IPS-15b (cell line): ENCODE measurements around the gene CDHR4.
A peak's percentile ranks its signal among the peaks of the same experiment; 100 is the strongest.

Experiments
- H3K27me3 ChIP-seq: one replicate; pipeline ENCODE4 v1.6.1; 2013; ENCODE audit warnings: low read length; ENCODE audit not compliant: control insufficient read depth, insufficient read depth
- H3K36me3 ChIP-seq: one replicate; pipeline ENCODE4 v1.6.1; 2013; ENCODE audit warnings: low read length; ENCODE audit not compliant: control insufficient read depth, insufficient read depth
- H3K4me1 ChIP-seq: one replicate; pipeline ENCODE4 v1.6.1; 2013; ENCODE audit warnings: mild to moderate bottlenecking, low read length; ENCODE audit not compliant: control insufficient read depth, insufficient read depth
- H3K4me3 ChIP-seq: one replicate; pipeline ENCODE4 v1.5.1; 2013; ENCODE audit warnings: low read depth, low read length
- H3K9ac ChIP-seq: one replicate; pipeline ENCODE4 v1.6.1; 2013; ENCODE audit warnings: low read depth, mild to moderate bottlenecking, low read length
- H3K9me3 ChIP-seq: one replicate; pipeline ENCODE4 v1.6.1; 2013; ENCODE audit warnings: mild to moderate bottlenecking, low read length; ENCODE audit not compliant: control insufficient read depth, insufficient read depth

CDHR4 gene

DNA sequence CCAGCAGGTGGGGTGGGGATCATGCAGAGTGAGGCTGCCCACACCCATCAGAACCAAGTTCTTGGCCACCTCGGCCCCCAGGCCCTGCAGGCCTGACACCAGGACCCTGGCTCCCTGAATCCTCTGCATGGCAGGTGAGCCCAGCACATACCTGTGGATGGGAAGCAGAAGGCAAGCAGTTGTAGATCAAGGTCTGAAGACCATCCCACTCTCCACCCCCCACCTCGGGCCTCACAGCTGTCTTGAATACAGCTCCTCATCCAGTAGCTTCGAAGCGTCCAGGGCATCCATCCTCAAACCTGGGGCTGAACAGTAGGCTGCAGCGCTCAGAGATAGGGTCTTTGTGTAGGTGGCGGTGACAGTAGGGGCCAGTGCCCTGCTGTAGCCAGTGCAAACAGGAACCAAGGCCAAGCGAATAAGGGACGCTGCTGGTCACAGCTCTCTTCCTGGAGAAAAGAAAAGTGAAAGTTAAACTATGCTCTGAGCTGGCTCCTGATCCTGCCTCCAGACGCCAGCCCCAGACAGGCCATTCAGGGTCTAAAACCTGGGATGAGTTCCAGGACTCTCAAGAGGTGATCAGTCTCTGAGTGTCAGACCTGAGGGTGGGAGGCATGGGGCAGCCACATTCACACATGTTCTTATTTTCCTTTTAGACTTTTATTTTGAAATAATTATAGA, 14.0 kb upstream of the CDHR4 start, which contains the start of gene UBA7:
UBA7 (minus strand) TSS at position 457 of the 678 bp plus-strand sequence; CDS start at position 291, 166 bp downstream.
- Histone ChIP-seq H3K27me3 (no peaks in the 10 kb centered on the region), H3K9ac (peak within 1 kb of the TSS; percentile 12), H3K9me3 (no peaks in the 10 kb centered on the region), H3K4me3 (no peak within 1 kb of the TSS), H3K4me1 (no peaks in the 10 kb centered on the region), H3K36me3 (no peaks in the 10 kb centered on the region)

DNA sequence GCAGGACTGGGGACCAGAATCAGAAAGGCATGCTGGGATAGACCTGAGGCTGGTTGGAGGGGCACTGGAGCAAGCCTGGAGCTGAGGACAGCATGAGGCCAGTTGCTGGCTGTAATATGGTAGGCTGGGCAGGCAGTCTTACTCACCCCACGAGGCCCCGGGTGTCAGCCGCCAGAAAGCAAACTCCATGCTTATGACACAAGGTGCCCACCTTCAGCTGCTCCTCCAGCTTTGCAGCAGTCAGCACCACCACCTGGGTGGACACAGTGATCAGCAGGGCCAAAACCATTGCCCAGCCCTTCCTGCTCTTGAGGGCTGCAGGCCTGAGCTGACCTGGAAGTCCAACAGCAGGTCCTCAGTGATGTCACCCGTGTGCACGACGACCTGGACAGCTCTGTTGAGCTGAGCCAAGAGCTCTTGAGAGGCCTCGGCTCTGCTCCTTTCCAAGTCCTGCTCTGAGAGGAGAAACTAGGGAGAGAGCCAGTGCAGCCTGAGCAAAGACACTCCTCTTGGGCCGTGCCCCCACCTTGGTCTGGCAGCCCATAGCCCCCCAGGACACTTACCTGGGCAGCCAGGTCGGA, 13.3 kb upstream of the CDHR4 start:
- no peaks in the 10 kb centered on the region for H3K9me3 ChIP-seq
- no peak overlapping the region for H3K4me3 ChIP-seq
- no peaks in the 10 kb centered on the region for H3K4me1 ChIP-seq
- no peak overlapping the region for H3K9ac ChIP-seq
- no peaks in the 10 kb centered on the region for H3K27me3 ChIP-seq
- H3K36me3 ChIP-seq: no peaks in the 10 kb centered on the region

DNA sequence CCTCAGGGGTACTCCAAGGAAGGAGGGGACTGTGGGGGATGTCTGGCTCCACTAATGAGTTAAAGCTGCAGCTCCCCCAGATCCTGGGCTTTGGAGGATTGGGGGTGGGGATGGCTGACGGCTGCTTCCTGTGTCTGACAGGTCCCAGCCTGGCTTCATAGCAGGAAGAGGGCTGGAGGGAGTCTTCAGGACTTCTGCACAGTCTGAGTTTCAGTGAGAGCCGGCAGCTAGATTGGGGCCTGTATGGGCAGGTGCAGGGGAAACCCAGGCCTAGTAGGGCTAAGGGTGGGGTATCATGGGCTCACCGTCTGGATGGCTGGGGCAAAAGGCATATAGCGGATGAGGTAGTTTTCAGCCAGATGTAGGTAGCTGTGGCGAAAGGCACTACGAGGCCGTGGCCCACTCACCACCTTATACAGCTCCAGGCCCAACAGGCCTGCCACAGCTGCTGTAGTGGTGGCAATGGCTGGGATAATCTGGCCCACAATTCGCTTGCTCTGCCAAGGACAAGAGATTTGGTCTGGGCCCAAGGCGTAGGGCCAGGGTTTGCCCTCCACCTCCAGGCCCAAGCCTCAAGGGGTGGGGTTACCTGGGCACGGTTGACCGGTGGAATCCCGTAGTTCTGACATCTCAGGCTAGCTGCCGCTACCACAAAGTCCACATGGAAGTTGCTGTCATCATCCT, 7.9 kb upstream of the CDHR4 start:
- no peak overlapping the region for H3K4me3 ChIP-seq

DNA sequence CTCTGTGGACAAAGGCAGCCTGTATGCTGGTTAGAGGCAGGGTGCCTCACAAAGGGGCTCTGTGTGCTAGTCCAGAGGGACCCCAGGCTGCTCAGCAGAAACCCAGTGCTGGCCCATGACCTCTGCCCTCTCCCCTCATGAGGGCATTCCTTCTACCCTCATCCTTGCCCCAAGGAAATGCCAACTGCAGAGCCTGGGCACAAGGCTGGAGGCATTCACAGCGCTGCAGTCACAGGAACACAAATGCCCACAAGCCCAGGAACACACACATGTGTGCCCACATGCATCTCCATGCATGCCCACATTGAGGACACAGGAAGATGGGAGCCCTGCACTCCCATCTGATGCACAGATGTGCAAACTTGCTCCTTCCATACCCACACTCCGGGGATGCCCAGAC, 7.2 kb upstream of the CDHR4 start:
- H3K36me3 ChIP-seq: no peaks in the 10 kb centered on the region
- H3K9ac ChIP-seq: no peak overlapping the region
- peaks cover 5% of the 10 kb centered on the region for H3K4me1 ChIP-seq
- no peaks in the 10 kb centered on the region for H3K9me3 ChIP-seq
- peaks cover 13% of the 10 kb centered on the region for H3K27me3 ChIP-seq
- H3K4me3 ChIP-seq: no peak overlapping the region

More for the DNA sequence above, 7.9 kb upstream of the CDHR4 start:
- H3K27me3 ChIP-seq: peaks cover 13% of the 10 kb centered on the region
- no peak overlapping the region for H3K9ac ChIP-seq
- no peaks in the 10 kb centered on the region for H3K9me3 ChIP-seq
- no peaks in the 10 kb centered on the region for H3K36me3 ChIP-seq
- H3K4me1 ChIP-seq: peaks cover 5% of the 10 kb centered on the region

DNA sequence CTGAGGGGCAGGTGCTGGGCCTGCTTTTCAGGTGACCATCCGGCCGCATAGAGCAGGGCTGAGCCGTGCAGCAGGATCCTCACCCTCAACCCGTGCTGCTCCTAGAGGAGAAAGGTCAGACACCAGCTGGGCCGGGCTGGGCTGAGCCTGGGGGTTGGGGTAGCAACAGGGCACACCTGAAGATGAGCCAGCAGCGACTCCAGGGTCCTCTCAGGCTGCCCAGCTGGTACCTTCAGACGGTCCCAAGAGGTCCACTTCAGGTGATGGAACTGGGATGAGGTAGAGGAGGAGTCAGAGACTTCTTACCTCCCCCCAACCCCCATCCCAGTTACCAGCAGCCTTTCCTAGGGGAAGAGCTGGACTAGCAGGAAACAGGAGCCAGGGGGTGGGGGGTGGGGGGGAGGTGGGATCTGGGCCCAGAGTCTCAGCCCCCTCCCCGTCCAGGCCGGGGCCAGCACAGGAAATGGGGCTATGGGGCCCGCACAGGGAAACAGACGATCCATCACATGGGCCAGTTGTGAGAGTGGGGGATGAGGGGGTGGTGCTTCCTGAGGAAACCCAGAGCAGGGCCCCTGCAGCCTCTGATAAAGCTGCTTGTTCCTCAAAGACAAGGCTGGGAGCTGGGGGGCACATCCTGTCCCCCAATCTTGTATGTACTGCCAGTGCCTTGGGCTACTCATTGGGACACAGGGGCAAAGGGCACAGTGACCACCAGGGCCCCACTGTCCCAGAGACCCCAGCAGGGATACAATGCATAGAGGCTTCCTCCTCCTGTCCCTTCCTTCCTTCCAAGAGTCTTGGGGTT, 6.4 kb upstream of the CDHR4 start:
- Histone ChIP-seq H3K4me1 (peaks cover 5% of the 10 kb centered on the region), H3K9ac (peak overlapping the region; percentile 12), H3K27me3 (peaks cover 21% of the 10 kb centered on the region), H3K9me3 (no peaks in the 10 kb centered on the region), H3K36me3 (no peaks in the 10 kb centered on the region), H3K4me3 (no peak overlapping the region)

DNA sequence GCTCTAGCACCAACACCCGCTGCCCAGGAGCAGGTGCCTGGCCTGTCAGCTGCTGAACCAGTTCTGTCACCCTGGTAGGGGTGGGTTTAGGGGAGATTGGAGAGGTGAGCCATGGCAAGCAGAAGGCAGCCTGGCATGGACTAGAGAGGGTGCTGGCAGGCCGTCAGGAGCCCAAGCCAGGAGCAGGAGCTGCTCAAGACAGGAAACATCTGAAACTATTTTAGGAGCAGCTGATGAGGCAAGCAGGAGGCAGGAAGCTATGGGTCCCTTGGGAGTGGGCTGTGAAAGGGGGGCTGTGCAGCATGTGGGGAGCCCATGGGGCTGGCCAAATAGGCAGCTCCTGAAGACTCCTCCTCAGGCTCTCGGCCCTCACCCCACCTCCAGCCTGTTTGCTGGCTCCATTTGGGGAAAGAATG, 5.7 kb upstream of the CDHR4 start:
- Histone ChIP-seq H3K27me3 (peaks cover 22% of the 10 kb centered on the region), H3K4me1 (peaks cover 5% of the 10 kb centered on the region), H3K4me3 (no peak overlapping the region), H3K36me3 (no peaks in the 10 kb centered on the region), H3K9ac (no peak overlapping the region), H3K9me3 (no peaks in the 10 kb centered on the region)

DNA sequence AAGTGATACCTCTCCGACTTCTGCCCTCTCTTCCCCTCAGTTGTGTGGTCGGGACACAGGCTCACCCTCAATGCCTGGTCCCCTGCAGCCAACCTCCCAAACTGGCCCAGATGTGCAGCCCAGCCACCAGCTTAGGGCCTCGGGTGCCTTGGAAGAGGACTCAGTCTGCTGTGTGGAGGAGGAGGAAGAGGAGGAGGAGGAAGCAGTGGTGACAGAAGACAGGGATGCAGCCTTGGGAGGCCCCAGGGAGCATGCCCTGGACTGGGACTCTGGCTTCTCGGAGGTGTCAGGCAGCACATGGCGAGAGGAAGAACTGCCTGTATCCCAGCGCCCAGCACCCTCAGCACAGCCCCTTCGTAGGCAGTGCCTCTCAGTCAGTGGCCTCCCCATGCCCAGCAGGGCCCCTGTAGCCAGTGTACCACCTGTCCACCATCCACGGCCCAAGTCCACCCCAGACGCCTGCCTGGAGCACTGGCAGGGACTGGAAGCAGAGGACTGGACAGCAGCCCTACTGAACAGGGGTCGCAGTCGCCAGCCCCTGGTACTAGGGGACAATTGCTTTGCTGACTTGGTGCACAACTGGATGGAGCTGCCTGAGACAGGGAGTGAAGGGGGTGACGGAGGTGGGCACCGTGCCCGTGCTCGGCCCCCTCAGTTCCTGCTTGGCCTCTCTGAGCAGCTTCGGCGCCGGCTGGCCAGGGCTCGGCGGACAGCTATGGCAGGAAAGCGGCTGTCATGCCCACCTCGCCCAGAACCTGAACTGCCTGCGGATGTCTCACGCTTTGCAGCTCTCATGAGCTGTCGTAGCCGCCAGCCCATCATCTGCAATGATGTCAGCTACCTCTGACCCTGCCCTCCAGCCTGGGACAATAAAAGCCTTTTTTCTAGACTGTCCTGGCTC, 4.7 kb upstream of the CDHR4 start:
- peaks cover 5% of the 10 kb centered on the region for H3K4me1 ChIP-seq
- no peaks in the 10 kb centered on the region for H3K9me3 ChIP-seq
- peak overlapping the region; percentile 22 for H3K4me3 ChIP-seq
- no peaks in the 10 kb centered on the region for H3K36me3 ChIP-seq
- no peak overlapping the region for H3K9ac ChIP-seq
- H3K27me3 ChIP-seq: peaks cover 22% of the 10 kb centered on the region

DNA sequence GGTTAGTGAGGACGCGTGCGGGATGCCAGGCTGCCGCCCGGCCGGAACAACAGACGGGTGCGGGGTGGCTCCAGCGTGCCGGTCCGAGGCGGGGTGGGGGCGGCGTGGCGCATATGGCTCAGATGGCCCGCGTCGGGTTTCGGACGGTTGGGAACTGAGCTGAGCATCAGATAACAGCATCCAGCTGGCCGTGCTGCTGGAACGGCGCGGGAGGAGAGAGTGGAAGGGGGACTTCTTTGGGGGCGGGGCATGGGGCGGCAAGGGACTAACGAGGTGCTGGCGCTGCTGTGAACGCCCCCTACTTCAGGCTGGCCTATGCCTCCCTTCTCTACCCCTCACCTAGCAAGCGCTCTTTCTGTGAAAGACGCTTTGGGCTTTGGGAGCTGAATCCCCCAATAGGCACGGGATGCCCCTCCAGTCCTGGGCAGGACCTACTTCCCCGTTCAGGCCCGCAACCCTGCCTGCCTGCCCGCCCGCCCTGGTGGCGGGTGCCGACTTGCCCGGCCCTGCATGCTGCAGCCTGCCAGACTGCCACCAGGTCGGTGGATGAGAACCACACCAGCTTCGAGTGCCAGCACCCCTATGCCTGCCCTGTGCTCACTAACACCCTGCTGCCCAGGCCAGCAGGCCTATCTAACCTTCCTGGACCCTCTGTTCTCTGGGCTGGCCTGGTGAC, 3.9 kb upstream of the CDHR4 start:
- no peaks in the 10 kb centered on the region for H3K9me3 ChIP-seq
- H3K36me3 ChIP-seq: no peaks in the 10 kb centered on the region
- peak overlapping the region; percentile 37 for H3K9ac ChIP-seq
- H3K27me3 ChIP-seq: peaks cover 22% of the 10 kb centered on the region
- peaks cover 5% of the 10 kb centered on the region for H3K4me1 ChIP-seq
- H3K4me3 ChIP-seq: peak overlapping the region; percentile 97

DNA sequence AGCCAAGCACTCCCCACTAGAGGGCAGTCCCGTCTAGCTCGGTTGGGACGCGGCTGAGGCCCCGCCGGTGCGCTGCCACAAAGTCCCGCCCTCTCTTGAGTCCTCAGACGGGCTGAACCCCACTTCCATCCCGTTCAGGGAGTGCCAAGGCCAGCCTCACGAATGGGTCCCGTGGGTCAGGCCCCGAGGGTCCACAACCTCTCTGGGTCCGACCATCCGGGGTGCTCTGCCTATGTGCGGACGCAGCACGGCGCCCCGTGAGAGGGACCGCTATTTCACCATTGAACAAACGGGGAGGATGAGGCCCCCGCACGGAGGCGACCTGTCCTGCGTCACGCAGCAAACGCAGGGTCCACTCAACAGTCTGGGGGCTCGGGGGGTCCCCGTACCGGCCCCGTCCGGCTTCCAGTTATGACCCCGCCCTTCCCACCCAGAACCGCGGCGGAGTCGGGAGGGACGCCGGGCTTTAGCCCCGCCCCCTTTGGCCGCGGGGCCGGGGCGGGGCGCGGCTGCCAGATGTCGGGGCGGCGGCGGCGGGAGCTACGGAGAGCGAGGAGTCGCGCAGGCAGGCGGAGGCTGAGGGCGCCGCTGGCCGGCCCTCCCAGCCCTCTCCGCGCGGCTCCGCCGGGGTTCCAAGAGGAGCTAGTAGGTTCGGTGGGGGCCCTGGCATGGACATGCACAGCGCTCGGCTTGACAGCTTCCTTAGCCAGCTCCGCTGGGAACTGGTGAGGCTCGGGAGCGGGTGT, 3.2 kb upstream of the CDHR4 start, which contains the start of gene INKA1:
INKA1 (plus strand) TSS at position 543 of the 746 bp plus-strand sequence; CDS start at position 675, 132 bp downstream.
- Histone ChIP-seq H3K9me3 (no peaks in the 10 kb centered on the region), H3K27me3 (peaks cover 22% of the 10 kb centered on the region), H3K36me3 (no peaks in the 10 kb centered on the region), H3K4me3 (peak within 1 kb of the TSS; percentile 97), H3K4me1 (peaks cover 5% of the 10 kb centered on the region), H3K9ac (peak within 1 kb of the TSS; percentile 54)

DNA sequence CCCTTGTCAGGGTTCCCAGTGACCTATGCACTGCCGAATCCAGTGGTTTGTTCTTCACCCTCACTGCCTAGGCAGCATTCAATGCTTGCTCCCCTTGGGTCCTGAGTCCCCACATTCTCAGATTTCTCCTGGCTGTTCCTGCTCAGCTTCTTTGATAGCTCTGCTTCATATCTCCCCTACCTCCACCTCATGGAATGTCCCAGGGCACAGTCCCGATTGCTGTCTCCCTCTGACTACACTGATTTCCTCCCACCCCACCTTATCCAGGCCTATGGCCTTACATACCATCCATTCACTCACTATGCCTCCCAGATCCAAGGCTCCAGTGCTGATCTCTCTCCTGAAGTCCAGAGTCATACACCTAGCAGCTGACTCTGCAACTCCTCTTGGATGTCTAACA, 1.5 kb upstream of the CDHR4 start:
- no peaks in the 10 kb centered on the region for H3K9me3 ChIP-seq
- no peak overlapping the region for H3K4me3 ChIP-seq
- H3K4me1 ChIP-seq: peaks cover 5% of the 10 kb centered on the region
- H3K9ac ChIP-seq: no peak overlapping the region
- peaks cover 22% of the 10 kb centered on the region for H3K27me3 ChIP-seq
- no peaks in the 10 kb centered on the region for H3K36me3 ChIP-seq
